ENCODE measurements around the gene ACIN1. TPM values are rescaled to one million over a fixed set of nuclear protein-coding genes. Genes with fewer than 3 reads are reported as not detected.
A peak's percentile ranks its signal among the peaks of the same experiment; 100 is the strongest.

The ACIN1 gene
- total and polyA plus RNA-seq, 2 of the 8 experiments (the other 6 are each of a cell fraction or from before 2014, with no cell fraction given), result 132 to 233 TPM

GRCh38 chr14:23106747-23107045, 11.8 kb upstream of the ACIN1 start:
- Histone ChIP-seq H3K9ac (replicated peaks in 1 of 4; ENCODE audit: extremely low read depth in 1 of 4, low read depth in 3 of 4, low read length in 3 of 4) (no peak overlapping the region; a peak in 1 of 7 replicates), H3K79me1 (ENCODE audit: low read depth, low read length) (no peaks in the 10 kb centered on the region), H2BK5ac (ENCODE audit: low read depth, low read length) (no peak overlapping the region; the same call in 1 of the 2 replicates), H3K14ac (ENCODE audit: insufficient read length) (no peak overlapping the region), H3K36me3 (ENCODE audit: control insufficient read depth in 2 of 4, insufficient read depth in 4 of 4, low read length in 3 of 4) (no peaks in the 10 kb centered on the region), H3K4me2 (ENCODE audit: insufficient read depth in 1 of 2, low read depth in 2 of 2, low read length in 2 of 2) (no peak overlapping the region), H3K23me2 (ENCODE audit: low read depth, low read length) (no peaks in the 10 kb centered on the region; the same call in 1 of the 2 replicates), H2AFZ (ENCODE audit: low read length) (no peak overlapping the region), H4K91ac (replicated peaks; ENCODE audit: insufficient read length, low read length) (no peak overlapping the region), H3K18ac (ENCODE audit: extremely low read depth, low read length) (no peak overlapping the region), H2AK5ac (ENCODE audit: low read depth, low read length) (no peak overlapping the region), H2BK20ac (ENCODE audit: low read length) (peak overlapping the region; percentile 23; the same call in 1 of the 2 replicates), H4K8ac (ENCODE audit: extremely low read depth, insufficient read depth, low read length) (no peak overlapping the region), H3K23ac (ENCODE audit: insufficient read length) (no peak overlapping the region), H4K20me1 (replicated peaks in 1 of 2; ENCODE audit: control insufficient read depth in 1 of 2, insufficient read depth in 2 of 2, low read length in 2 of 2) (no peaks in the 10 kb centered on the region), H3K56ac (replicated peaks; ENCODE audit: insufficient read length, low read depth, low read length) (no peak overlapping the region), H4K5ac (ENCODE audit: insufficient read length, low read depth, low read length) (no peak overlapping the region), H3K79me2 (ENCODE audit: control insufficient read depth in 1 of 2, insufficient read depth in 2 of 2, low read length in 2 of 2) (no peaks in the 10 kb centered on the region), H3K27ac (ENCODE audit: low read depth, low read length) (no peak overlapping the region), H2BK12ac (ENCODE audit: low read depth, low read length) (no peak overlapping the region), H3K4ac (replicated peaks; ENCODE audit: insufficient read length, low read depth, low read length) (no peak overlapping the region), H3K4me3 (ENCODE audit: extremely low read depth in 1 of 4, insufficient read depth in 2 of 4, low read depth in 3 of 4, low read length in 4 of 4) (no peak overlapping the region), H2BK15ac (ENCODE audit: low read length) (peak overlapping the region; percentile 62; the same call in 1 of the 2 replicates), H2BK120ac (replicated peaks; ENCODE audit: low read depth, low read length) (no peak overlapping the region), H3K27me3 (replicated peaks in 1 of 4; ENCODE audit: control insufficient read depth in 3 of 4, extremely low read depth in 1 of 4, insufficient read depth in 3 of 4, low read length in 3 of 4) (no peaks in the 10 kb centered on the region; a peak in 4 of 7 replicates), H3K4me1 (replicated peaks in 1 of 4; ENCODE audit: control insufficient read depth in 3 of 4, insufficient read depth in 4 of 4, low read length in 3 of 4) (peaks cover 6 to 15% (median 9%) of the 10 kb centered on the region in 4 experiments; a peak in 4 of 7 replicates), H3K9me3 (ENCODE audit: insufficient read depth in 2 of 2, low read depth in 1 of 2, low read length in 1 of 2) (peaks cover 3 to 4% of the 10 kb centered on the region in 2 experiments; a peak in 2 of 4 replicates)
- CTCF ChIA-PET (ENCODE audit: partially characterized antibody), result interaction anchor here (0.7 to 1.3 kb wide), 3 partner anchors 24 to 34 kb away, joined by 3 read pairs; no protein-coding TSS in a partner anchor
- POLR2A ChIA-PET (ENCODE audit: partially characterized antibody), result interaction anchor here (1.1 to 3.0 kb wide), 3 partner anchors 12 to 35 kb away, joined by 5 to 12 read pairs (median 5); partner anchors contain the start of genes ACIN1 and C14orf119
- FAIRE-seq (no peak), DNase-seq (ENCODE audit: low read depth in 1 of 2, low spot score in 2 of 2) (no peak)
- TF ChIP-seq KDM4A (IDR thresholded peaks at IDR 0.05; ENCODE audit: low read depth, low read length, severe bottlenecking), result no peak
- no peak for TF ChIP-seq GABPA (IDR thresholded peaks at IDR 0.05; ENCODE audit: borderline replicate concordance, insufficient read depth, low read length)
- no peak for TF ChIP-seq HDAC6 (IDR thresholded peaks at IDR 0.05; ENCODE audit: low read depth, low read length)
- no peak for TF ChIP-seq FOSL1 (IDR thresholded peaks at IDR 0.05; ENCODE audit: insufficient read depth, low read depth, low read length)
